ENCODE results near the gene TNS3.

Gene TNS3

DNA sequence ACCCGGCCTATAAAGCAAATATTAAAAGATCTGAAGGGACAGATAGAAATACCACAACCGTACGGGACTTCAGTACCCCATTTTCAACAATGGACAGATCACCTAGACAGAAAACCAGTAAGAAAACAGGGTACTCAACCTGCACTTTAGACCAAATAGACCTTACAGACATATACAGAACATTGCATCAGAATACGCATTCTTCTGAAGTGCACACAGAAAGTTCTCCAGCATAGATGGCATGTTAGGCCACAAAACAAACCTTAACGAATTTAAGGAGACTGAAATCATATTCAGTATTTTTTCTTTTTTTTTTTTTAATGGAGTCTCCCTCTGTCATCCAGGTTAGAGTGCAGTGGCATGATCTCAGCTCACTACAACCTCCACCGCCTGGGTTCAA lies 151.5 kb downstream of the TNS3 start:
- DNase-seq (ENCODE audit: low read depth, low spot score): no peak

DNA sequence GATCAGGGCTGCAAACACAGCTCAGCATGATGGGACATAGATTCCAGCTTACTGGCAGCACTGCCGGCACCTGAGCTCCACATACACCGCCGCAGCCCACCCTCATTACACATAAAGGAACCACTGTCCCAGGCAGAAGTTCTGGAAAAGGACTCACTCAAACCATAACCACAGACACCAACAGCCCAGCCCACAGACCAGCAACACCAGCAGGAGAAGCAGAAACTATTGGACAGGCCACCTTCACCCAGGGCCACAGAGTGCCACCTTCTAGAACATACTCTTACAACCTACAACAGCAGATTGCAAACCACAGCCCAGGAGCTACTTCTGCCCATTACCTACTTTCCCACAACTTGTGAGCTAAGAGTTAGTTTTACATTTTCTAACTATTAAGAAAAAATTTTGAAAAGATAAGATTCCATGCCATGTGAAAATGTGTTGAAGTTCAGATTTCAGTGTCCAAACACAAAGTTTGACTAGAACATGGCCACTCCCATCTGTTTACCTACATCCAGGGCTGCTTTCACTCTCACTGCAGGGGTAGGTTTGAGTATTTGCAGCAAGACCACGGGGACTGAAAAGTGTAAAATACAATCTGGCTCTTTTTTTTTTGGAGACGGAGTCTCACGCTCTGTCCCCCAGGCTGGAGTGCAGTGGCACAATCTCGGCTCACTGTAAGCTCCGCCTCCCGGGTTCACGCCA lies 153.0 kb downstream of the TNS3 start:
- DNase-seq (ENCODE audit: low read depth, low spot score): peak; percentile 46

DNA sequence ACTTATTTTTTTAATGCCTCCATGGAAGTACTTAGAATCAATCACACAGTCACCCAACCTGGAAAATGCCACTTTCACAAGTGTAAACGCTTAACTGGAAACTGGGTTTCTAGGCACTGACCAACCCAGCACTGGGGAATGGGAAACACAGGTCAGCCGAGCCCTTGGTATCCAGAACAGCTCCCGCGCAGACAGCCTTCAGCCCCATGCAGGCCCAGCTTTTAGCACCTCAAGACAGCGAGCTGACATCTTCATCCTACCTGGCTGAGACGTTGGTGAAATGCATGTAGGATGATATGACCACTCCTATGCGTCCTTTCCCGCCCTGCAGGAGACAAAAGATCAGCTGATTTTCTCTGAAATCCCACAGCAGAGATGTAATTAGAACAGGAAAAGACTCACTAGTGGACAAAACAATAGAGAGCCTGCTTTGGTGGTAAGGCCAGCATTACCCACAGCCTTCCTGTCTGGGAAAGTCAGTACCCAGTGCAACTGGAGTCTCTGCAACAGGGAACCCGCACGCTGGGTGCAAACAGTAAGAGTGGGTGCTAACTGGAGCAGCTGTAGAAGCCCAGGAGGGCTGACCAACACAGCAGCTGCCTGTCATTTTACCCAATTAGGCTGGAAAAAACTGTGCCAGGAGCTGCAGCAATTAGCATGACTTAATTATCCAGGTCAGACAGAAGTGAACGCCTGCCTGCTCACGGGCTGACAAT lies 153.7 kb downstream of the TNS3 start:
- no peak for DNase-seq (ENCODE audit: low read depth, low spot score)

DNA sequence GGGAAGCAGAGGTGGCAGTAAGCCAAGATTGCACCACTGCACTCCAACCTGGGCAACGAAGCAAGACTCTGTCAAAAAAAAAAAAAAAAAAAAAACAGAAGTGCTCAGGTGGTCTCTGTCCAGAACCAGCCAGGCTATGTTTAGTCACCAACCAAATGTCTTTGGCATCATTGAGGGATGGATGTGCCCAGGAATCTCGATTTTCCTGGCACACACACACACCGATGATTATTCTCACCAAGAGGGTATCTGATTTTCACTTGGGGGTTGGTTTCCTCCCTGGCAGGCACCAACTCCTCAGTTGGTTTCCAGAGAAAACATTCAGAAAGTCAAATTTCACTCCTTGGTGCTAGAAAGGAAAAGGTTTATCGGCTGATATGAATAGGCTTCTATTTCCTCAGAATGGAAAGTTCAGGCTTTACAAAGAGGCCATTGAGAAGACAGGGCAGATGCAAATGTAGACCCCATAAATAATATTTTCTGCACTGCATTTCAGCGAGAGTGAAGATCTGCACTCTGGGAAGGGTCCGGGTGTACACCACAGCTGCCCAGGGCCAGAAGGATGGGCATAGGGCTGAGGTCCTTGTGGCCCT lies 154.8 kb downstream of the TNS3 start:
- no peak for DNase-seq (ENCODE audit: low read depth, low spot score)

DNA sequence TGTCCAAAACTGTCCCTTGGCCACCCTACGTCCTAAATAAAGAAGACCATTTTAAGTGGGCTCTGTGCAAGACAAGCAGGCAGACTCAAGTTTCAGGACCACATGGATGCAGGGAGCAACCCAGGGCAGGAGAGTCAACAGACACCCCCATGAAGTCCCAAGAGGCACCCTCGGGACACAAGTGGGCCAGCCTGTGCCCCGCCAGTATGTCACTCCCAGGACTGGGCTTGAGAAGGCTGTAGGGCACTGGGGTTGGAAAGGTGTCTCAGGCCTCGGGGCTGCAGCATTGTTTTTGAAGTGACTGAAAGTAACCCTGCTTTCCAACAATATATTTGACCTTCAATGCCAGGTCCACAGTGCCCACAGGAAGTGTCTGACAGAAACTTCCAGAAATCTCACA lies 157.4 kb downstream of the TNS3 start:
- no peak for DNase-seq (ENCODE audit: low read depth, low spot score)

DNA sequence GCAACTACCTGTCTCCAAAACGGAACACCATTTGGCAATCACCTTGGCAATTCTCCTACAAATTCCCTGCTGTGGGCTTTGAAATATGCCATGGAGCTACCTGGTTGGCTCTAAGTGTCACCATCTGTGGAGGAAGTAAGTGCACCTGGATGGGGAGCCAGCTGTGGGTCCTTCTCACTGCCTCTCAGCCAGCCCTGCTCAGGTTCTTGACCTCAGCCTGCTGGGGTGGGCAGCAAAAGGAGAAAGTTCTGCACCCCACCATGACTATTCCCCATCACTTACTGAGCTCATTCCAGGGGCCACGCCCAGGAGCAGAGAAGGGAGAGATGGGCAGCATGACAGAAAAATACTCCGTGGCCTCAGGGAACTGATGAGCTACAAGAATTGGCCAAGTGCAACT lies 158.7 kb downstream of the TNS3 start:
- no peak for DNase-seq (ENCODE audit: low read depth, low spot score)

DNA sequence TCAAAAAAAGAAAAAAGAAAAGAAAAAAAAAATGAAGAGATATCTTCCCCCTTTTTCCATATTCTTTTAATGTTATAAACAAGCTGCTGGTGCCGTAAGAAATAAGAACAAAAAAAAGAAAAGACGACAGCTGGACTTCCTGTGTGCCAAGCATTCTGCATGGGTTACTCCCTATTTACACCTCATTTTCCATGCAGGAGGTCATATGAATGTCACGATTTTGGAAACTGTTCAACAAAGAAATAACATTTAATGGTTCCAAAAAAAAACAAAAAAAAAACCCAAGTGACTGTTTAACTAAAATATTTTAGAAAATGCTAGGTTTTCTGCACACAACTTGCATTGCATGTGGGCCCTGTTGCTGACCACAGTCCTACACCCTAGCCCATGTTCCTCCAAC lies 159.3 kb downstream of the TNS3 start:
- no peak for DNase-seq (ENCODE audit: low read depth, low spot score)

DNA sequence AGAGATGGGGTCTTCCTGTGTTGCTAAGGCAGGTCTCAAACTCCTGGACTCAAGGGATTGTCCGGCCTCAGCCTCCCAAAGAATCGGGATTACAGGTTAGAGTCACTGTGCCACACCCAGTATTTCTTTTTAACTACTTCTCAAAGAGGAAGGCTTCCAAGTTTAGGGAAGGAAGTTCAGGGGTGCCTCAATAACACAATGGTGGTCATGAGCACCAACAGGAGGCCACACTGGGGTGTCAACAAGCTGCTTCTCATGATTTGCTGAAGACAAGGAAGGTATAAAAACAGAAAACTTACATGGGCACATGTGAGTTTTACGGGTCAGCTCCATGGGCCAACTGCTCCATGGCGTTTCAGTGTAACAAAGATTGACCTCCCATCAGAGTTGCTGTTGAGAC lies 160.5 kb downstream of the TNS3 start:
- DNase-seq (ENCODE audit: low read depth, low spot score): no peak

DNA sequence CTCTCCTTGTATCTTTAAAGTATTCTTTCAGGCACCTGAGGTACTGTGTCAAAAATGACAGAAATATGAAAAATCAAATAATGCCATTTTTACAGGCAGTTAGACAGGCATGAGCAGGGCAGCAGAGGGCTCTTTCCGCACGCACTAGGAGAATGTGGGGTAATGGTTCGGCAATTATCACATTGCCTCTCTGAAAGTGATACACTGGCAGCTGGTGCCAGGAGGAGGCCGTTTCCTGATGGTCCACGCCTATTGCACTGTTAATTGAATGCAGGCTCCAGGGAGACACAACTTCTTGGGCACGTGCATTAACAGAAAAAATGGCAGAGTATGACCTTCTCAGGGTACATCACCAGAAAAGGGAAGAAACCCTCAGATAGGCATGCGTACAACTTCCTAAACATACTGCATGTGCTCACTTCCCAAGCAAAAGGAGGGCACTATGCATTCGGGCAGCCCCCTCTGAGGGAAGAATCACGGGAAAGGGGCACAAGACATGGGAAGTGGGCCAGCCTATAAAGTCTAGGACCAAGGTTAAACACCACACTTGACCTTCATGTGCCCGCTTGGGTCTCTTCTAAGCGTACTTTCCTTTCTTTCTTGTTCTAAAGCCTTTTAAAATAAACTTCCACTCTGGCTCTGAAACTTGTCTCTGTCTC lies 161.7 kb downstream of the TNS3 start:
- DNase-seq (ENCODE audit: low read depth, low spot score): no peak

DNA sequence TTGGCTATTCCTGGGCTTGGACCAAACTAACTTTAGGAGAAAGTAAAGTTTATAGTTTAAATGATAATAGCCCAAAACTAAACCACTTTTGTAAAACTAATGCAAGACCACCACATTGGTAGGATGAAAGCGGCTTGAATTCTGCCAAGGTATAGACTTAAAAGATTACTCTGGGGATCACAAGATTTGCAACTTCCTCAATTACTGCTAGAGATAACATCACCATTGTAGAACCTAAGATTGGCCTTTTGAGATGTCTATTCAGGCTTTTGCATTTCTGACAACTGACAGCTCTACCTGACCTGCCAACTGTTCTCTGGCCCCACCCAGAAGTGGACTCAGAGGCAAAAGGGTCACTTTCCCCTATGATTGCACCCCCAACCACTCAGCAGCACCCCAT lies 162.4 kb downstream of the TNS3 start:
- no peak for DNase-seq (ENCODE audit: low read depth, low spot score)

DNA sequence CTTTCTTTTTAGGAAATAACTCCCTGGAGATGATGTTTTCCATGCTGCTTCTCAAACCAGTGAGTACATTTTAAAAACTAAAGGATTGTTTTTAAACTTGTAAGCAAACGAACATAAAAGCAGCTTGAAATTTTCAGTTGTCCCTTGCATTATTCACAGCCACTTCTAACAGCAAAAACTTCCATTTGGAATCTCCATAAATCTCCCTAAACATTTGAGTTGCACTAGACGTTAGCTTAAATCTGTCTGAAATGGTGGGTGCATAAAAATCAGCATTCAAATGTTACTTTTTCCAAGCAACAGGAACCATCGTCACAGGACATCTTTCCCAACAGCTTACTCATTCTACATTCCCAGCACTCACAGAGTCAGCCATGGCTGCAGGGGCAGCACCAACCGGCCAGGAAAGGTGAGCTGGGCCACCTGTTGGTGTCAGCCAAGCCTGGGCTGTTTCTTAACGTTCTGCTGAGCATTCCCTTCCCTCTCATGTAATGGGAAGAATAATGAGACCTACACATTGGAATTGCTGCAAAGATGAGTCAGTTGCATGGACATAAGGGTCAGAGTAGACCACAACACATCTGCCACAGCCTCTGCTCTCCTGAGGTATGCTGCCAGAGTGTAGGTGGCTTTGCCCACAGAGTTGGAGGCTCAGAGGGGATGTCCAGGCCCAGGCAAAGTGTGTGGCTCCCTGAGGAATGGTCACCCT lies 163.2 kb downstream of the TNS3 start:
- DNase-seq (ENCODE audit: low read depth, low spot score): no peak

DNA sequence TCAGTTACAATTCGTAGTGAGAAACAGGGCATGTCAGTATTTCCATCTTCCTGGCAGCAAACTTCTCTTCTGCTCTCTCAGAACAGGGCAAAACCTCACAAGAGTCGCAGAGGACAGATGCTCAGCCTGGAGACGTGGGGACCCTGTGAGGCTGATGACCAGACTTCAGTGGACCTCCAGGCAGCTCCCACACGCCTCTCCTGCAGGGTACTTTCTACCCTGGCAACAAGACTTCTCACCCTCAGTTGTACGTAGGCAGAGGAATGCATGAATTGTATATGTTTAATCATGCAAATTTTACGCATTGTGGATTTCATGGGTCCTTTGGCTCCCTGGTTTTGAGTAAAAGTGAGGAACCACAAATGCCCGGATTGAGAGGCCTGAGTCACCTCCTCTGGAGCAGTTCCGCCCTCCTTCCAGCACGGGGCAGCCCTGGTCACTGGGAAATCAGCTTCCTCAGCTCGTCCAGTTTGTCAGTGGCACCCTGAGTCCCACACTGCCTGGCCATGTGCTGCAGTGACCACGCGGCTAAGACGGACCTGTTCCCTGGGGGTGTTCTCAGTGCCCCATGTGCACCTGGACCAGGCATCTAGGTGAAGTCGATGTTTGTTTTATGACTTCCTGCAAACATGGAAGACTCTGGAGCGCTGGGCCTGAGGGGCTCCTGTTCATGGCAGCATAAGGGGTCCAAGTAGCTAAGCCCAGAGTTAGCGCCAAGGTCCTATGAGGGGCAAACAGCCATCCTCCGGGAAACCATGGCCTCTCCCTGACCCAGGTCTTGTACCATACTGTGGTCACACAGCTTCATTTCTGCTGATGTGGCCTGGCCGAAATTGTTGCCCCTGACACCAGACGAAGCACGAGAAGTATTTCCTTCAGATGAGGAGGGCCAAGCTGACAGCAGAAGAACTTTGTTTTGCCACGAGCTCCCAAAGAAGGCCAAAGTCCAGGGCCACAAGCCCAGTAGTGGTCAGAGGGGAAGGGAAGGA lies 165.1 kb downstream of the TNS3 start:
- peak; percentile 48 for DNase-seq (ENCODE audit: low read depth, low spot score)

DNA sequence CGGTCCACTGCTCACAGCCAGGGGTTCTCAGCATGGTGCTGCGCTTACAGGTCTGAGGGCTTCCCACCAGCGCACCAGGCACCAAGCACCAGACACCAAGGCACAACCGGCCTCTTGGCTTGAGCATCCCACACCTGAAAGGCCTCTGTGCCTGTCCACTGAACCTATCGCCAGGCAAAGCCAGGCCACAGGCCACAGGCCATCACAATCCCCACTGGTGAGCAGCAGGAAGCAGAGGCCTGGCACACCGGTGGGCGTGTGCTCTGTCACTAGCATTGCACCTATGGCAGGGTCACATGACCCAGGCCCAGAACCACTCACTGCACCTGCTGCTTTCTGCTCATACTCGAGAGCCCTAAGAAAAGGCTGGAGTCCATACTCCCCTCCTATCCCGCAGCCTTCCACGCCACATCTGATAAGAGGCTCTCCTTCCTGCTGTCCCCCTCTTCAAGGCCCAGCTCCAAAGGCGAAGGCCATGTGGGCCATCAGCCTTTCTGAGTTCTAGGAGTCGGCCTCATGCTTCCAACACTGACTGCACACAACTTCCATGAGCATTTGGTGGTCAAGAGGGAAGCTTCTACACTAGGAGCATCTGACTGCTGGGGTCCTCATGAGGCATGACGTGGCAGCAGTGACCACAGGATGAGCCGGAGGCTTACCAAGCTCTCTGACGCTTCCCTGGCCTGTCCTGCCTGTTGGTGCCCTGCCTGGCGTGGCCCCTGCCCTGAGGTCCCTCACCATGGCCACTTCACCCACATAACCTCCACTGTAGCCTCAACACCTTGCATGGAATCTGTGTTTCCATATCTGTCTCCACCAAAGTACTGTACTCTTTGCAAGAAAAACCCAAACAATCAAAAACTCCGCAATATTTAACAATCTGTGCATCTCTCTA lies 166.3 kb downstream of the TNS3 start:
- DNase-seq (ENCODE audit: low read depth, low spot score): no peak

DNA sequence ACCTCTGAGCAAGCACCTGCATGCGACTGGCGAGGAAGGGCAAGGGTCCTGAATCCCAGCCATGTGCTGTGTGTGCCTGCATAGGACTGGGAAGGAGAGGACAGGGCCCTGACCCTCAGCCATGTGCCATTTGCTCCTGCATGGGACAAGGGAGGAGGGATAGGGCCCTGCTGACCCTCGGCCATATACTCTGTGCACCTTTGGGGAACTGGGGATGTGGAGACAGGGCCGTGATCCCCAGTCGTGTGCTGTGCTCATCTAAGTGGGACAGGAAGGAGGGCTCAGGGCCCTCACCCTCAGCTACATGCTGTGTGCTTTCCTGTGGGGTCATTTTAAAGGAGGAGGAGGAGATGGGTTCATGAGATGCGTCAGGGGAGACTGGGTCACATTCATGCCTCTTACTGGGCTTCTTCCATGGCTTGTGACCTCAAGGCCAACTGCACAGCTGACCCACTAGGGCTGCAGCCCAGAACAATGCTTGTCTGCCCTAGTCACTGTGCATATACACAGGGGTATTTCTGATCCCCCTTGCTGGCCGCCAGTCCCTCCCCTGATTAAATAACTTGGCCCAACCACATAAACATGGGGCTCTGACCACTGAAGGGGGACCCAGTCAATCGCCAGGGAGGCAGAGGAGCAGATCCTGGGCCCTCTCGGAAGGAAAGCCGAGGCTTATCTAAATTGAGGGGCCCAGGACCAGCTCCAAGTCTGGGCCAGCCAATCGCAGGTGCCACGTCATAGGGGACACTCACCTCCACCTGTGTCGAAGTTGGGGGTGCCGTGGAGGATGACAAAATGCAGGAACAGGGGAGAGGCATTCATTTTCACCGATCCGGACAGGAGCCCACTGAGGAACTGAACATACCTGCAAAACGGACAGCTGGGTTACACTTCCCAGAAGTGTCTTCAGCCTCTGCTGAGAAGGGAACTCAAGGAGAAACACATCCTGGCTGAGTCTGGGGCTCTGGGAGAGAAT lies 167.3 kb downstream of the TNS3 start:
- DNase-seq (ENCODE audit: low read depth, low spot score): no peak

DNA sequence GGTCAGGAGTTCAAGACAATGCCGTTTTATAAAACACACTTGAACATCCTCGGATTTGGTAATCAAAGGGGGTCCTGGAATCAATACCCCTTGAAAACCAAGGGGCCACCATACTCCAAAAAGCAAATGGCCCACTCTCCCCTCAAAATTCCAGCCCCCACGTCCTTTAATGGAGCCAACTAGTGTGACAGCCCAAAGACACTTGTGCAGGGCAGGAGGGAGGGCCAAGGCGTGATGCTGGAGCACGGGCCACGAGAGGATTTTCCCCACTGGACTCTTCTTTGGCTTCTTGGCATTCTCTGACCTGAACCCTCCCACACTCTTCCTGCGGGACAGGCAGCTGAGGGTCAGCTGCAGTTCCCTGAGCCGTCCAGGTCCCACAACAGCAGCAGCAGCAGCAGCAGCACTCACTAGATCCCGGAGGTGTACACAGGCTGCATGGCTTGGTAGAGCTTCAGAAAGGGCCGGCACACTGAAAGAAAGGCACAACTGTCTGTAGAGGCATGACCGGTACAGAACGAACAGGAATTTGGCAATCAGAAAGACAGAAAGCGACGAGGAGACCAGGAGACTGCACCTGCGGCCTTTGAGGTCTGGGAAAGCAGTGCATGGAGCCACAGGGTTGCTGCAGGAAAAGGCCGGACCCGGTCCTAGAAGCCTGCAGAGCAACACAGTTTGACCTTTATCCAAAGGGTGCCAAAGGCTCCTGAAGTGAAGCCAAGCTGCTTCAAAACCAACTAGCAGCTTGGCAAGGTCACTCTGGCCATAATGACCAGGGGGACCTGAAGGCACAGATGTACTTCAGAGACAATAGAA lies 168.2 kb downstream of the TNS3 start:
- no peak for DNase-seq (ENCODE audit: low read depth, low spot score)

DNA sequence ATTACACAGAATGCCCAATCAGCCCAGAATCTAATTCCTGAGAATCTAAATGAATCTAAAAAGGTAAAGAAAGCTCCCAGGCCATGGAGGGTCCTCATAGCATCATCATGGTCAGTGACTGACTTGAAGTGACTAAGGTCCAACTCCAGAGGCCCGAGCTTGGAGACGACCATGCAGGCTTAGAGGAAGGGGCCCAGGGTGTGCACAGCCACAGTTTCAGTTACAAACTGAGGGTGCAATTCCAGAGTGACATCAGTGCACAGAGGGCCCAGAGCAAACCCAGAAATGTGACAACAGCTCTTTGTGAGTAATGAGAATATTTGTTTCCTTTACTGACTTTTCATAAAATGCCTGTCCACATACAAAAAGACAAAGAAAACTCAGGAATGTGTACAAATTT lies 170.0 kb downstream of the TNS3 start:
- DNase-seq (ENCODE audit: low read depth, low spot score): no peak

DNA sequence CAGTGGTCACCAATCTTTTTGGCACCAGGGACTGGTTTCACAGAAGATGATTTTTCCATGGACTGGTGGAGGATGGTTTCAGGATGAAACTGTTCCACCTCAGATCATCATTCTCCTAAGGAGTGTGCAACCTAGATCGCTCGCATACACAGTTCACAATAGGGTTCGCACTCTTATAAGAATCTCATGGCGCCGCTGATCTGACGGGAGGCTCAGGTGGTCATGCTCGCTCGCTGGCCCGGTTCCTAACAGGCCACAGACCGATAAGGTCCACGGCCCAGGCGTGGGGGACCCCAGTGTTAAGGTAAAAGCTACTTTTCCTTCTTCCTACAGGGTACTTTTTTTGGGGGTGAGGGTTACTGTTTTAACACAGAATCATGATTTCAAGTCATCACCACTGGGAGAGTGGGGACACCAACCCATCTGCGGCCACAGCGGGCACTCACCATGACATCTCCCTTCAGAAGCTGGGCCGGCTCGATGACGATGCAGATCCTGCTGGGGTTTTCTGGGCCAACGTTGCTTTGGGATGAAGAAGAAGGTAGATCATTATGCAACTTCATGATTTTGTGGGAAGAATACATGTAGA lies 170.5 kb downstream of the TNS3 start:
- DNase-seq (ENCODE audit: low read depth, low spot score): no peak

Data from astrocyte of the hippocampus (primary cell).